Measurements from ENCODE around the gene RMND5B.
"Not testable (repeated sequence)": the region's sequence is repeated elsewhere in the genome, so short reads cannot be mapped to it uniquely, and the experiment has no call there.

The RMND5B gene

DNA sequence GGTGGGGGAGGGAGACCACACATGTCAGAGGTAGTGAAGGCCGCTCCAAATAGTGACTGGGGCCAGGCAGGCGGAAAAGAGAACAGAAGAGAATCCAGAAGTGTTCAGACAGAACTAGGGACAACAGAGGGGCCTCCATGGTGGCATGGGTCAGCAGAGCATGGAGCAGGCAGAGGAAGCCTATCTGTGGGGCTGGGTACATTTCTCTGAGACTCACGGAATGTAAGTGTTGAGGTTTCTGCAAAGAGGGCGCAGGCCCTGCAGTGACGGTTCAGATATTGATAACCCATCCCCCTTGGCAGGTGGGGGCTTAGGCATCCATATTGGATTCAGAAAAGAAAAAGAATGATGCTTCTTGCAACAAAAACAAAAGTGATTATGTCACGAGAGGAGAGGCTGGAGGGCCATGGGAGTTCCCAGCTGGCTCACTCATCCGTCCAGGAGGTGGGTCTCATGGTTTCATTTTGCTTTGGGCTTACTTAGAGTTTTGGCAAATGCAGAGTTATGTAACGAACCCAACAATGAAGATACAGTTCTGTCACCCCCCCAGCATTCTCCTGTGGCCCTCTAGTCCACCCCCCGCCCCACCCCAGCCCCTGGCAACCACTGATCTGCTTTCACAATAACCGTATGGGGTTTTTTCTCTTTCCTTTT, 5.4 kb upstream of the RMND5B start:
- no peak overlapping the region for H3K4me3 ChIP-seq
- H3K27ac ChIP-seq, result peak overlapping the region in 10 of 21 experiments; percentile 9 to 70 (median 45)

DNA sequence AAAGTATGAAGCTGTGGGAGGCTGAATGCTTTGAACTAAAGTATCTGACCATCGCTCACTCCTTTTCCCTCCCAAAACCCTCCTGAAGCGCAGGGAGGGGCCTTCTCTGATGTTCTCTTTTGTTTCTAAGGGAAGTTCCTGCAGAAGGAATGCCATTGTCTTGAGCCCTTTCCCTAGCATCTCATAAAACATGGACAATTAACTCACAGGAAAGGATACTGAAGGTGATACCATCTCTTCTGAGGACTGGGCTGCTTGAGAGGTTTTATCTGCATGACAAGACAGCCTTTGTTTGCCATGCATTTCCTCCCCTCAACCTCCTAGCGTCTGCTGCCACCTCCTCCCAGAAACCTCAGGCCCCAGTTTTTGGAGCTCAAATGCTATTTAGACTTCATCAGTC, 4.3 kb upstream of the RMND5B start:
- no peak overlapping the region for H3K27ac ChIP-seq

GRCh38 chr5:178127300-178128009, 3.4 kb upstream of the RMND5B start:
- not testable (repeated sequence) for H3K4me3 ChIP-seq
- peak overlapping the region in 1 of 21 experiments; percentile 24 for H3K27ac ChIP-seq

More for the DNA sequence above, 4.3 kb upstream of the RMND5B start:
- no peak overlapping the region for H3K4me3 ChIP-seq

- H3K27ac ChIP-seq, result no peak overlapping the region
Measured at GRCh38 chr5:178129296-178129695, 1.5 kb upstream of the RMND5B start.

GRCh38 chr5:178130234-178130575, 609 bp upstream of the RMND5B start:
- H3K4me3 ChIP-seq, result peak overlapping the region; percentile 71 to 91 (median 81)
- H3K27ac ChIP-seq, result peak overlapping the region; percentile 82 to 97 (median 93)

More at GRCh38 chr5:178129296-178129695, 1.5 kb upstream of the RMND5B start:
- no peak overlapping the region for H3K4me3 ChIP-seq

GRCh38 chr5:178131446-178131996, 707 bp downstream of the RMND5B start:
- peak overlapping the region in 19 of 21 experiments; percentile 87 to 97 (median 93) for H3K27ac ChIP-seq
- peak overlapping the region; percentile 71 to 91 (median 81) for H3K4me3 ChIP-seq

- H3K4me3 ChIP-seq, result no peak overlapping the region
- H3K27ac ChIP-seq, result no peak overlapping the region
Measured at GRCh38 chr5:178136990-178137389, 6.2 kb downstream of the RMND5B start.

DNA sequence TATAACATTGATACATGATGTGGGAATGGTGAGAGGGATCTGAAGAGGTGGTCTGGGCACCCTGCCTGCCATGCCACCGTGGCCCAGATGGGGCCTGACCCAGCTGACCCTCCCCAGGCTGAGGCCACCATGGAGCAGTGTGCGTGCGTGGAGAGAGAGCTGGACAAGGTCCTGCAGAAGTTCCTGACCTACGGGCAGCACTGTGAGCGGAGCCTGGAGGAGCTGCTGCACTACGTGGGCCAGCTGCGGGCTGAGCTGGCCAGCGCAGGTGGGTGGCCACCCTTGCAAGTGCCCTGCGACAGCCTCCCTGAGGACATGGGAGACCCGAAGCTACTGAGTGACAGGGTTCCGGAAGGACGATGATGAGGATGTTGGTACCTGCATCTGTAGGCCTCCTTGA, 7.2 kb downstream of the RMND5B start:
- no peak overlapping the region for H3K27ac ChIP-seq
- H3K4me3 ChIP-seq, result no peak overlapping the region

DNA sequence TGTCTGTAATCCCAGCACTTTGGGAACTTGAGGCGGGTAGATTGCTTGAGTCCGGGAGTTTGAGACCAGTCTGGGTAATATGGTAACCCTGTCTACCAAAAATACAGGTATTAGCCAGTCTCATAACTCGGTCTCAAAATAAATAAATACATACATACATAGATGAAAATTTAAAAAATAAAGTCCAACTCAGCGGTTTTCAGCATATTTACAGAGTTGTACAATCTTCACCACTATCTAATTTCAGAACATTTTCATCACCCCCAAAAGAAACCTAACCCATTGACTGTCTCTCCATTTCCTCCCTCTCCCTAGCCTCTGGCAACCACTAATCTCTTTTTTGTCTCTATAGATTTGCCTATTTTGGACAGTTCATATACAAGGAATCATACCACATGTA, 10.7 kb downstream of the RMND5B start:
- Histone ChIP-seq H3K4me3 (no peak overlapping the region), H3K27ac (no peak overlapping the region)

DNA sequence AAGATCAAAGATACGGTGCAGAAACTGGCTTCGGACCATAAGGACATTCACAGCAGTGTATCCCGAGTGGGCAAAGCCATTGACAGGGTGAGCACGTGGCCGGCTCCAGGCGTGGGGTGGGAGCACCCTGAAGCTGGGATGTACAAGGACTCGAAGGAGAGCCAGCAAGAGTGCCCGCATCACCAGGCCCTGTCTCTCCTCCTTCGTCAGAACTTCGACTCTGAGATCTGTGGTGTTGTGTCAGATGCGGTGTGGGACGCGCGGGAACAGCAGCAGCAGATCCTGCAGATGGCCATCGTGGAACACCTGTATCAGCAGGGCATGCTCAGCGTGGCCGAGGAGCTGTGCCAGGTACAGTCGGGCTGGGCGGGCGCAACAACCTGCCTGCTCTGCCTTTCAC, 11.8 kb downstream of the RMND5B start:
- Histone ChIP-seq H3K4me3 (no peak overlapping the region), H3K27ac (no peak overlapping the region)

- Histone ChIP-seq H3K27ac (no peak overlapping the region), H3K4me3 (no peak overlapping the region)
Measured at GRCh38 chr5:178143246-178143645, 12.4 kb downstream of the RMND5B start.

DNA sequence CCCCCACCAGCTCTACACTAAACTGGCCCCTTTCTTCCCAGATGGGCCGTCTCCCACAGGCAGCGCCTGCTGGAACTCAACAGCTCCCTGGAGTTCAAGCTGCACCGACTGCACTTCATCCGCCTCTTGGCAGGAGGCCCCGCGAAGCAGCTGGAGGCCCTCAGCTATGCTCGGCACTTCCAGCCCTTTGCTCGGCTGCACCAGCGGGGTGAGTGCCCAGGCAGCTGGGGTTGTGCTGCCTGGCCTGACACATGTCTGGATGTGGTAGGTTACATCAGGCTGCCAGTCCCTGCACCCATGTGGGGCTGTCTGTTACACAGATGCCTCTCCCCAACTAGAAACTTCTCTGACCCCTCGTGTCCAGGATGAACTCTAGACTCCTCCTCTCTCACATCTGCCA, 13.1 kb downstream of the RMND5B start:
- Histone ChIP-seq H3K4me3 (no peak overlapping the region), H3K27ac (no peak overlapping the region)

GRCh38 chr5:178145965-178146820, 15.4 kb downstream of the RMND5B start:
- H3K27ac ChIP-seq, result peak overlapping the region in 5 of 21 experiments; percentile 20 to 60 (median 49)
- no peak overlapping the region for H3K4me3 ChIP-seq

DNA sequence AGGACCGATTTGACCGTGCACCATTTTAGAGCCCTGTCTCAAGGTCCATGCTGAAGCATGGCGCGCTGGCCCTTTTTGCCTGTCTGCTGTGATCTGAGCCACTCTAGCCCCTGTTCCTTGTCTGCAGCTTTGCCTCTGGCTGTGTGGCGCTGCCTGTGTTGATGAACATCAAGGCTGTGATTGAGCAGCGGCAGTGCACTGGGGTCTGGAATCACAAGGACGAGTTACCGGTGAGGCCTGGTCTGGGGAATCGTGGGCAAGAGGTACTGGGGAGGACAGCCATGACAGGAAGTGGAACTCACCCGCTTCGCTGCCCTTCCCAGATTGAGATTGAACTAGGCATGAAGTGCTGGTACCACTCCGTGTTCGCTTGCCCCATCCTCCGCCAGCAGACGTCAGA, 16.6 kb downstream of the RMND5B start:
- Histone ChIP-seq H3K27ac (no peak overlapping the region), H3K4me3 (no peak overlapping the region)

- Histone ChIP-seq H3K27ac (no peak overlapping the region), H3K4me3 (no peak overlapping the region)
Measured at GRCh38 chr5:178149199-178149932, 18.6 kb downstream of the RMND5B start.

GRCh38 chr5:178150977-178151734, 20.3 kb downstream of the RMND5B start:
- Histone ChIP-seq H3K4me3 (no peak overlapping the region), H3K27ac (peak overlapping the region in 2 of 21 experiments; percentile 8 to 78)

DNA sequence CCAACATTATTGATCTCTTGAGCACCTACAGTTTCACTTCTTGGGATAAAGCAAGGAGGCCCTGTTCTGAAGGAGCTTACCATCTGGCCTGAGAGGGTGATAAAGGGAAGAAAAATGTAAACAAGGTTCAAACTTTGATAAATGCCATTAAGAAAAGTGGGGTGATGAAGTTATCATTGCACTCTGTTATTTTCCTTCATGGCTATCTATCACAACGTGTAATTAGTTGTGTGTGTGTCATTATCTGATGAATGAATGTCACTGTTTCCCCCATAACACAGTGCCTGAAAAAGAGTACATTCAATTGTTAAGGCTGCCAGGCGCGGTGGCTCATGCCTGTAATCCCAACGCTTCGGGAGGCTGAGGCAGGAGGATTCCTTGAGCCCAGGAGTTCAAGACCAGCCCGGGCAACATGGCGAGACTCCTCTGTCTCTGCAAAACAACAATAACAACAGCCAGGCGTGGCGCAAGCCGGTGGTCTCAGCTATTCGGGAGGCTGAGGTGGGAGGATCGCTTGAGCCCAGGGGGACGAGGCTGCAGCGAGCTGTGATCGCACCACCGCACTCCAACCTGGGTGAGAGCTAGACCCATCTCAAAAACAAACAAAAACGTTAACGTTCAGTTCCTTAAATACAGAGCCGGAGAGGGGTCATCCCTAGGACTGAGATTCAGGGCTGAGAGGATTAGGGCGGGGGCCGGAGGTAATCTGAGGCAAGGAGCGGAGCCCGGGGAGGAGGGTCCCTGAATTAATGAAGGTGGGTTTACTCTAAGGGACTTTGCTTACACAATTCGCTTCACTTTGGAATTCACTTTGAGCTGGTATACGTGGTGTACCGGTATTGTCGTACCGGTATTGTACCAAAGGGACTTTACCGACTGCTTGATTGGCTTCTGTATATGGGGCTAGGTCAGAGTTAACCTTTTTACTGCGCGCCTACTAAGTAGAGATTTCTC, 22.0 kb downstream of the RMND5B start:
- Histone ChIP-seq H3K27ac (peak overlapping the region in 19 of 21 experiments; percentile 45 to 84 (median 73)), H3K4me3 (peak overlapping the region; percentile 67 to 95 (median 75))

All from skin epidermis (tissue), 12 donors.